Omental fat pad (tissue), 4 donors: ENCODE measurements around the gene GOLPH3. TPM values are rescaled to one million over a fixed set of nuclear protein-coding genes. Genes with fewer than 3 reads are reported as not detected.

ENCODE experiments used
- ATAC-seq: fragments of 150-250 bp; one replicate; pipeline ENCODE4 v1.9.1; 2016; ENCODE audit warnings: mild to moderate bottlenecking, moderate library complexity; ENCODE audit not compliant: low FRiP score
- DNase-seq: peaks from one replicate; pipeline ENCODE4 v3.0.0-alpha.2; 2019; ENCODE audit warnings: low spot score
- total RNA-seq, 4 donors: library from RNA; depleted of rRNA; stranded (reverse); fragments of >200 nt; gene quantifications; one replicate each; pipeline ENCODE4 v1.1.0, GENCODE V29; 2016
- TF ChIP-seq, protein P1 (sequence below), 3 donors: fragments of 450-650 bp; IDR thresholded peaks; one replicate each; pipeline ENCODE4 v1.5.1; 2016 to 2017; ENCODE audit warnings: antibody characterized with exemption in 3 of 3, mild to moderate bottlenecking in 3 of 3, moderate library complexity in 2 of 3

Gene GOLPH3
- total RNA-seq, 4 donors from 2014 or later: 75.3 to 87.2 (median 84.0) TPM

GRCh38 chr5:32147236-32147635 is 26.9 kb downstream of the GOLPH3 start:
- ATAC-seq (no peak), DNase-seq (no peak)
- TF ChIP-seq, protein P1, sequence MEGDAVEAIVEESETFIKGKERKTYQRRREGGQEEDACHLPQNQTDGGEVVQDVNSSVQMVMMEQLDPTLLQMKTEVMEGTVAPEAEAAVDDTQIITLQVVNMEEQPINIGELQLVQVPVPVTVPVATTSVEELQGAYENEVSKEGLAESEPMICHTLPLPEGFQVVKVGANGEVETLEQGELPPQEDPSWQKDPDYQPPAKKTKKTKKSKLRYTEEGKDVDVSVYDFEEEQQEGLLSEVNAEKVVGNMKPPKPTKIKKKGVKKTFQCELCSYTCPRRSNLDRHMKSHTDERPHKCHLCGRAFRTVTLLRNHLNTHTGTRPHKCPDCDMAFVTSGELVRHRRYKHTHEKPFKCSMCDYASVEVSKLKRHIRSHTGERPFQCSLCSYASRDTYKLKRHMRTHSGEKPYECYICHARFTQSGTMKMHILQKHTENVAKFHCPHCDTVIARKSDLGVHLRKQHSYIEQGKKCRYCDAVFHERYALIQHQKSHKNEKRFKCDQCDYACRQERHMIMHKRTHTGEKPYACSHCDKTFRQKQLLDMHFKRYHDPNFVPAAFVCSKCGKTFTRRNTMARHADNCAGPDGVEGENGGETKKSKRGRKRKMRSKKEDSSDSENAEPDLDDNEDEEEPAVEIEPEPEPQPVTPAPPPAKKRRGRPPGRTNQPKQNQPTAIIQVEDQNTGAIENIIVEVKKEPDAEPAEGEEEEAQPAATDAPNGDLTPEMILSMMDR (IDR thresholded peaks at IDR 0.05): no peak

DNA sequence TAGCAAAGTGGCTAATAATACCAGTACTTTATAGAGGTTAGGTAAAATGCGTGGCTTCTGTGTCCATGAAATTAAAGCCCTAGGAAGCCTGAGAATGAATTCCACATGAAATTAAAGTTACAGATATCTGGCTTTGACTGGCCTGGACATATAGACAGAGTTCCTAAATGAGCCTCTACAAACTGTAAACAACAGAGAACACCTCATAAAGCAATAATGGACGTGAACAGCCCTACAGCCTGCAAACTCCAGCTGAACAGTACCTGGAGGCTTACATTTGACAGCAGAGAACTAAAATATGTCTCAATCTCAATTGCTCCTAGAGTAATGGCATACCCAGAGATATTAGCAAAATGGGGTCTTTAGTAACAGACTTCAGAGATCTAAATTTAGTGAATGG is 28.7 kb downstream of the GOLPH3 start:
- DNase-seq (no peak), ATAC-seq (no peak)
- TF ChIP-seq, protein P1 (IDR thresholded peaks at IDR 0.05): no peak

- ATAC-seq (no peak), DNase-seq (no peak)
- TF ChIP-seq, protein P1 (IDR thresholded peaks at IDR 0.05): no peak
Measured at GRCh38 chr5:32144378-32145207, 29.5 kb downstream of the GOLPH3 start.

GRCh38 chr5:32143617-32144377 is 30.3 kb downstream of the GOLPH3 start:
- no peak for ATAC-seq
- TF ChIP-seq, protein P1 (IDR thresholded peaks at IDR 0.05): no peak
- DNase-seq: no peak

DNA sequence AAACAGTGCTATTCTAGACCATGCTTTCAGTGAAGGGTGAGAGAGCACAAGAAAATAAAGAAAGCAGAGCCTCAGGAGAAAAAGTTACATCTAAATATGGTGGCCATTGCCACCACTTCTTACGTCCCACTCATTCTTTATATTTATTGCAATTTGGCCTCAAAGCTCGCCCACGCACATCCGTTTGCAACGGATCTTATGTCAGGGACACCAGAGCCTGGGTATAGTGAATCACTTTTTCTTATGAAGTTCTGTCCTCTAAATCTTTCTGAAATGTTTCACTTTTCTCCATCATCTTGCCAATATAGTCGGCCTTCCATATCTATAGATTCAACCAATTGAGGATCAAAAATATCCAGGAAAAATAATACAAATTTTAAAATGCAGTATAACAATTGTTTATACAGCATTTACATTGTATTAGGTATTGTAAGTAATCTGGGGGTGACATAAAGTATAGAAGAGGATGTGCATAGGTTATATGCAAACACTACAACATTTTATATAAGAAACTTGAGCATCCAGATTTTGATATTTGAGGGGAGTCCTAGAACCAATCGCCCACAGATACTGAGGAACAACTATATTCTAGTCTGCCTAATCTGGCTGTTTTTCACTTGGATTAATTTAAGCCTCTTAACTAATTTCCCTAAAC is 35.2 kb downstream of the GOLPH3 start:
- TF ChIP-seq, protein P1 (IDR thresholded peaks at IDR 0.05): no peak
- no peak for ATAC-seq
- no peak for DNase-seq

- no peak for DNase-seq
- TF ChIP-seq, protein P1 (IDR thresholded peaks at IDR 0.05): no peak
Measured at GRCh38 chr5:32136342-32136741, 37.8 kb downstream of the GOLPH3 start.

More at GRCh38 chr5:32136342-32136741, 37.8 kb downstream of the GOLPH3 start:
- no peak for ATAC-seq
